Skin of body (tissue), 3 donors: ENCODE data around the gene NDOR1. TPM values are rescaled to one million over a fixed set of nuclear protein-coding genes. Genes with fewer than 3 reads are reported as not detected.
"Not testable (repeated sequence)": the region's sequence is repeated elsewhere in the genome, so short reads cannot be mapped to it uniquely, and the experiment has no call there.

Experiments
- DNase-seq: peaks from one replicate; lab custom pipeline; 2025; lab: John Stamatoyannopoulos, UW
- small RNA-seq: library from RNA; depleted of rRNA; stranded (forward); fragments of <200 nt; gene quantifications from one replicate; pipeline ENCODE3, GENCODE V24; 2014; ENCODE audit warnings: low replicate concordance
- total RNA-seq: library from RNA; depleted of rRNA; stranded (reverse); fragments of >200 nt; gene quantifications from one replicate; pipeline ENCODE4 v1.2.3, GENCODE V29; 2014

NDOR1 gene
- total RNA-seq, 1 donor from 2014 or later: 3.0 TPM

- DNase-seq: no peak
These were observed 50.9 kb downstream of the NDOR1 start for GRCh38 chr9:137256362-137256761.

GRCh38 chr9:137256856-137257255, 51.4 kb downstream of the NDOR1 start:
- DNase-seq: no peak

GRCh38 chr9:137262173-137262908, 56.8 kb downstream of the NDOR1 start:
- not testable (repeated sequence) for DNase-seq

GRCh38 chr9:137262909-137263285, 57.4 kb downstream of the NDOR1 start:
- DNase-seq: no peak

GRCh38 chr9:137263506-137263905, 58.0 kb downstream of the NDOR1 start:
- no peak for DNase-seq

- DNase-seq: no peak
These were observed 58.6 kb downstream of the NDOR1 start for GRCh38 chr9:137264067-137264466.

- no peak for DNase-seq
These were observed 60.1 kb downstream of the NDOR1 start for GRCh38 chr9:137265496-137266161.

- no peak for DNase-seq
These were observed 60.6 kb downstream of the NDOR1 start for GRCh38 chr9:137266162-137266527.

Small RNA genes lying within 50 kb of the gene (small RNA-seq; reads per million reads assigned to genes)
- not detected for gene MIR3621

Other genes with a start within 250 kb of the NDOR1 start
- gene PTGDS, start 228.2 kb upstream of the NDOR1 start, total RNA-seq: 15.3 TPM
- 0.20 TPM for gene LCNL1, start 222.7 kb upstream of the NDOR1 start, total RNA-seq
- 13.0 TPM for gene PAXX, start 213.3 kb upstream of the NDOR1 start, total RNA-seq
- gene CLIC3, start 209.1 kb upstream of the NDOR1 start, total RNA-seq: 12.7 TPM
- 13.6 TPM for gene ABCA2, start 177.5 kb upstream of the NDOR1 start, total RNA-seq
- 0.39 TPM for gene FUT7, start 173.6 kb upstream of the NDOR1 start, total RNA-seq
- gene NPDC1, start 159.5 kb upstream of the NDOR1 start, total RNA-seq: 15.4 TPM
- 8.0 TPM for gene ENTPD2, start 151.6 kb upstream of the NDOR1 start, total RNA-seq
- 5.8 TPM for gene SAPCD2, start 135.1 kb upstream of the NDOR1 start, total RNA-seq
- 5.4 TPM for gene UAP1L1, start 128.2 kb upstream of the NDOR1 start, total RNA-seq
- gene MAN1B1, start 118.7 kb upstream of the NDOR1 start, total RNA-seq: 39.5 TPM
- gene DPP7, start 91.0 kb upstream of the NDOR1 start, total RNA-seq: 32.4 TPM
- 0.89 TPM for gene GRIN1, start 66.5 kb upstream of the NDOR1 start, total RNA-seq
- not detected for gene LRRC26, start 35.6 kb upstream of the NDOR1 start, total RNA-seq
- not detected for gene TMEM210, start 33.6 kb upstream of the NDOR1 start, total RNA-seq
- gene ANAPC2, start 17.1 kb upstream of the NDOR1 start, total RNA-seq: 22.0 TPM
- gene SSNA1, start 17.0 kb upstream of the NDOR1 start, total RNA-seq: 24.1 TPM
- 3.4 TPM for gene TPRN, start 5.0 kb upstream of the NDOR1 start, total RNA-seq
- 19.5 TPM for gene TMEM203, start 52 bp upstream of the NDOR1 start, total RNA-seq
- gene RNF208, start 16.5 kb downstream of the NDOR1 start, total RNA-seq: 0.20 TPM
- gene CYSRT1, start 19.5 kb downstream of the NDOR1 start, total RNA-seq: 1.4 TPM
- gene RNF224, start 21.8 kb downstream of the NDOR1 start, total RNA-seq: not detected
- gene SLC34A3, start 25.2 kb downstream of the NDOR1 start, total RNA-seq: not detected
- gene TUBB4B, start 35.6 kb downstream of the NDOR1 start, total RNA-seq: 97.1 TPM
- not detected for gene STPG3, start 45.6 kb downstream of the NDOR1 start, total RNA-seq
- gene NELFB, start 49.6 kb downstream of the NDOR1 start, total RNA-seq: 21.3 TPM
- gene TOR4A, start 72.0 kb downstream of the NDOR1 start, total RNA-seq: 1.7 TPM
- 9.9 TPM for gene NRARP, start 96.6 kb downstream of the NDOR1 start, total RNA-seq
- gene EXD3, start 217.5 kb downstream of the NDOR1 start, total RNA-seq: 7.6 TPM
- gene NOXA1, start 217.7 kb downstream of the NDOR1 start, total RNA-seq: 0.30 TPM
- 0.10 TPM for gene ENTPD8, start 235.7 kb downstream of the NDOR1 start, total RNA-seq